A549 (cell line): ENCODE measurements around the gene USP34. TPM values are rescaled to one million over a fixed set of nuclear protein-coding genes. Genes with fewer than 3 reads are reported as not detected.

Experiments used
- ATAC-seq, 2 experiments: fragments of 200-7000 bp in 1 of 2; fragments of >200 bp in 1 of 2; cut with Nextera tagmentation in 1 of 2; cut with Tn5 transposase in 1 of 2; 3 replicates each; pipeline versions ENCODE4 v1.8.0 to v1.9.1; 2018 to 2020; ENCODE audit warnings: mild to moderate bottlenecking in 1 of 2, moderate library complexity in 1 of 2
- CTCF ChIA-PET: fragments of 300-600 bp; sonication (Branson Sonifier 250); formaldehyde crosslinking; extraction: SDS; loops from one replicate; lab custom pipeline; 2021; ENCODE audit warnings: antibody characterized with exemption, inconsistent platforms; lab: Yijun Ruan, JAX
- POLR2A ChIA-PET: fragments of 350-600 bp; formaldehyde crosslinking; extraction: SDS; loops from one replicate; lab custom pipeline; 2021; ENCODE audit warnings: antibody characterized with exemption, inconsistent platforms; lab: Yijun Ruan, JAX
- DNase-seq, 2 experiments: peaks; one replicate each; pipeline versions ENCODE4 v3.0.0 to v3.0.0-alpha.2; 2011 to 2016; ENCODE audit warnings: low read depth in 1 of 2, low spot score in 1 of 2
- FAIRE-seq: peaks from 2 replicates; lab custom pipeline; 2011; peaks lifted over from hg19 to GRCh38; lab: Jason Lieb, UNC
- H3K27ac ChIP-seq, 2 experiments: fragments of >200 bp; sonication (Bioruptor Twin); formaldehyde crosslinking; 3 replicates each; pipeline ENCODE4 v1.5.1; 2016 to 2017
- H3K4me1 ChIP-seq: fragments of >200 bp; sonication (Bioruptor Twin); formaldehyde crosslinking; 3 replicates; pipeline ENCODE4 v1.6.1; 2016
- H3K4me2 ChIP-seq: fragments of >200 bp; sonication (Bioruptor Twin); formaldehyde crosslinking; 3 replicates; pipeline ENCODE4 v1.6.1; 2016
- H3K4me3 ChIP-seq: fragments of >200 bp; sonication (Bioruptor Twin); formaldehyde crosslinking; 3 replicates; pipeline ENCODE4 v1.5.1; 2016
- H3K9me3 ChIP-seq: fragments of >200 bp; sonication (Bioruptor Twin); formaldehyde crosslinking; 3 replicates; pipeline ENCODE4 v1.6.1; 2016
- BCL3 ChIP-seq: fragments of >200 bp; sonication (Bioruptor Twin); formaldehyde crosslinking; IDR thresholded peaks from 3 replicates; pipeline ENCODE4 v1.6.1; 2016
- BHLHE40 ChIP-seq: IDR thresholded peaks from 2 replicates; pipeline ENCODE4 v1.6.1; 2012; ENCODE audit warnings: low read depth, low read length, inconsistent platforms
- CHD2 ChIP-seq: fragments of 150-350 bp; IDR thresholded peaks from 2 replicates; pipeline ENCODE4 v1.6.1; 2014; ENCODE audit warnings: low read length; ENCODE audit not compliant: partially characterized antibody
- EHMT2 ChIP-seq: fragments of 200-600 bp; sonication (generic); IDR thresholded peaks from 2 replicates; pipeline ENCODE4 v1.6.1; 2016; ENCODE audit warnings: antibody characterized with exemption, low read depth, mild to moderate bottlenecking, moderate library complexity
- FOSL2 ChIP-seq, 2 experiments: fragments of 450-650 bp in 1 of 2; fragments of >200 bp in 1 of 2; sonication (Bioruptor Twin) in 1 of 2; formaldehyde crosslinking; IDR thresholded peaks; 2 replicates each; pipeline versions ENCODE4 v1.5.0 to v1.6.1; 2016 to 2020; ENCODE audit warnings: mild to moderate bottlenecking in 1 of 2, moderate library complexity in 1 of 2
- HES2 ChIP-seq: fragments of >200 bp; sonication (Bioruptor Twin); formaldehyde crosslinking; IDR thresholded peaks from 2 replicates; pipeline ENCODE4 v1.6.1; 2016
- HMGXB4 ChIP-seq: fragments of 250-450 bp; sonication (Bioruptor Pico); IDR thresholded peaks from 2 replicates; pipeline ENCODE4 v1.5.0; 2021; ENCODE audit warnings: mild to moderate bottlenecking, moderate library complexity, borderline replicate concordance
- JUNB ChIP-seq: fragments of >200 bp; sonication (Bioruptor Twin); formaldehyde crosslinking; IDR thresholded peaks from 2 replicates; pipeline ENCODE4 v1.6.1; 2016
- MAX ChIP-seq: IDR thresholded peaks from 2 replicates; pipeline ENCODE4 v1.6.1; 2012
- NFE2L2 ChIP-seq: fragments of 150-350 bp; conservative IDR thresholded peaks from 2 replicates; pipeline ENCODE4 v1.6.1; 2014; ENCODE audit warnings: low read length
- RAD21 ChIP-seq, 2 experiments: fragments of >200 bp in 1 of 2; sonication (Bioruptor Twin) in 1 of 2; formaldehyde crosslinking in 1 of 2; IDR thresholded peaks in 1 of 2; conservative IDR thresholded peaks in 1 of 2; 2 replicates in 1 of 2; 3 replicates in 1 of 2; pipeline ENCODE4 v1.6.1; 2012 to 2018; ENCODE audit warnings: inconsistent platforms in 1 of 2
- RNF2 ChIP-seq: fragments of 200-600 bp; sonication (generic); IDR thresholded peaks from 2 replicates; pipeline ENCODE4 v1.6.1; 2016; ENCODE audit warnings: low read depth, mild to moderate bottlenecking, antibody characterized with exemption, moderate library complexity, borderline replicate concordance
- SMC3 ChIP-seq: fragments of >200 bp; sonication (Bioruptor Twin); formaldehyde crosslinking; IDR thresholded peaks from 3 replicates; pipeline ENCODE4 v1.6.1; 2018; ENCODE audit warnings: inconsistent platforms
- SREBF2 ChIP-seq: fragments of 450-650 bp; IDR thresholded peaks from 2 replicates; pipeline ENCODE4 v1.6.1; 2014; ENCODE audit warnings: mild to moderate bottlenecking, moderate library complexity
- TFCP2L1 ChIP-seq: fragments of 250-450 bp; sonication (Bioruptor Pico); IDR thresholded peaks from 2 replicates; pipeline ENCODE4 v1.5.0; 2021; ENCODE audit warnings: mild to moderate bottlenecking
- TP53 ChIP-seq: fragments of 250-450 bp; sonication (Bioruptor Pico); IDR thresholded peaks from 2 replicates; pipeline ENCODE4 v1.5.0; 2021; ENCODE audit warnings: mild to moderate bottlenecking, moderate library complexity
- ZSCAN20 ChIP-seq: fragments of 250-450 bp; sonication (Bioruptor Pico); IDR thresholded peaks from 2 replicates; pipeline ENCODE4 v1.8.0; 2022; ENCODE audit warnings: mild to moderate bottlenecking, moderate library complexity
- WGBS: methylation state at CpG from one replicate; pipeline ENCODE4 v1.1.6; 2017; ENCODE audit errors: missing lambda C conversion rate; 5-methylcytosine and 5-hydroxymethylcytosine counted together
- polyA plus RNA-seq, 4 experiments: library from polyadenylated mRNA; depleted of rRNA in 3 of 4; stranded (reverse); fragments of >200 nt; fragmentation: RNase III in 1 of 4; extraction: RNeasy Plus Mini Kit Qiagen cat#74134 plus additional on column Dnase treatment in 1 of 4; gene quantifications; 2 replicates in 3 of 4; 3 replicates in 1 of 4; pipeline ENCODE4 v1.2.3, GENCODE V29; 2011 to 2017
- TF ChIP-seq, protein P1 (sequence below): fragments of 200-600 bp; sonication (generic); IDR thresholded peaks from 2 replicates; pipeline ENCODE4 v1.6.1; 2016; ENCODE audit warnings: antibody characterized with exemption, mild to moderate bottlenecking, moderate library complexity

USP34 gene
- polyA plus RNA-seq, 2 of the 4 experiments (the other 2 are of a cell fraction), result 47.7 to 132 TPM

GRCh38 chr2:61218817-61219170, 252.1 kb downstream of the USP34 start:
- WGBS, result 70% methylated on average over 2 of the region's 2 CpGs
- ChIA-PET CTCF (interaction anchor here (1.0 to 1.3 kb wide), 3 partner anchors 9 to 17 kb away, joined by 3 to 4 read pairs (median 3); no protein-coding TSS in a partner anchor), POLR2A (interaction anchor here (1.1 kb wide), 1 partner anchor 42 kb away, joined by 3 read pairs; no protein-coding TSS in a partner anchor)
- peak in 1 of 2 experiments; percentile 28 for DNase-seq
- no peak overlapping the region for H3K27ac ChIP-seq
- no peak overlapping the region for H3K4me2 ChIP-seq
- no peaks in the 10 kb centered on the region for H3K9me3 ChIP-seq
- FAIRE-seq, result no peak
- no peak for TF ChIP-seq SMC3
- TF ChIP-seq FOSL2 (IDR thresholded peaks at IDR 0.05), result no peak
- TF ChIP-seq FOSL2 (CRISPR knock-in tag; IDR thresholded peaks at IDR 0.05), result no peak
- no peak for TF ChIP-seq EHMT2
- TF ChIP-seq BHLHE40, result no peak
- no peak for TF ChIP-seq HMGXB4 (CRISPR knock-in tag)
- no peak for TF ChIP-seq ZSCAN20 (CRISPR knock-in tag)
- no peak for TF ChIP-seq RNF2
- H3K4me3 ChIP-seq, result no peak overlapping the region
- 0 out of 3 replicates have a peak, but pooled peaks cover 3% of the 10 kb centered on the region for H3K4me1 ChIP-seq
- ATAC-seq, result peak in 1 of 2 experiments; percentile 59; a peak in 4 of 6 replicates

- H3K9me3 ChIP-seq, result no peaks in the 10 kb centered on the region
- peak in 1 of 2 experiments; percentile 19; a peak in 1 of 6 replicates for ATAC-seq
- H3K4me2 ChIP-seq, result no peak overlapping the region
- H3K4me3 ChIP-seq, result no peak overlapping the region
- DNase-seq, result no peak
- FAIRE-seq, result no peak
- 91% methylated on average over 4 of the region's 4 CpGs for WGBS
- no peak overlapping the region for H3K27ac ChIP-seq
- 0 out of 3 replicates have a peak, but pooled peaks cover 3% of the 10 kb centered on the region for H3K4me1 ChIP-seq
- TF ChIP-seq MAX (no peak), SREBF2 (no peak), NFE2L2 (no peak), BCL3 (no peak), TP53 (CRISPR knock-in tag) (no peak), HES2 (no peak), RAD21 (conservative IDR thresholded peaks at IDR 0.05 in 1 of 2, IDR thresholded peaks at IDR 0.05 in 1 of 2) (no peak), JUNB (no peak), CHD2 (no peak), TFCP2L1 (CRISPR knock-in tag) (no peak)
- TF ChIP-seq, protein P1, sequence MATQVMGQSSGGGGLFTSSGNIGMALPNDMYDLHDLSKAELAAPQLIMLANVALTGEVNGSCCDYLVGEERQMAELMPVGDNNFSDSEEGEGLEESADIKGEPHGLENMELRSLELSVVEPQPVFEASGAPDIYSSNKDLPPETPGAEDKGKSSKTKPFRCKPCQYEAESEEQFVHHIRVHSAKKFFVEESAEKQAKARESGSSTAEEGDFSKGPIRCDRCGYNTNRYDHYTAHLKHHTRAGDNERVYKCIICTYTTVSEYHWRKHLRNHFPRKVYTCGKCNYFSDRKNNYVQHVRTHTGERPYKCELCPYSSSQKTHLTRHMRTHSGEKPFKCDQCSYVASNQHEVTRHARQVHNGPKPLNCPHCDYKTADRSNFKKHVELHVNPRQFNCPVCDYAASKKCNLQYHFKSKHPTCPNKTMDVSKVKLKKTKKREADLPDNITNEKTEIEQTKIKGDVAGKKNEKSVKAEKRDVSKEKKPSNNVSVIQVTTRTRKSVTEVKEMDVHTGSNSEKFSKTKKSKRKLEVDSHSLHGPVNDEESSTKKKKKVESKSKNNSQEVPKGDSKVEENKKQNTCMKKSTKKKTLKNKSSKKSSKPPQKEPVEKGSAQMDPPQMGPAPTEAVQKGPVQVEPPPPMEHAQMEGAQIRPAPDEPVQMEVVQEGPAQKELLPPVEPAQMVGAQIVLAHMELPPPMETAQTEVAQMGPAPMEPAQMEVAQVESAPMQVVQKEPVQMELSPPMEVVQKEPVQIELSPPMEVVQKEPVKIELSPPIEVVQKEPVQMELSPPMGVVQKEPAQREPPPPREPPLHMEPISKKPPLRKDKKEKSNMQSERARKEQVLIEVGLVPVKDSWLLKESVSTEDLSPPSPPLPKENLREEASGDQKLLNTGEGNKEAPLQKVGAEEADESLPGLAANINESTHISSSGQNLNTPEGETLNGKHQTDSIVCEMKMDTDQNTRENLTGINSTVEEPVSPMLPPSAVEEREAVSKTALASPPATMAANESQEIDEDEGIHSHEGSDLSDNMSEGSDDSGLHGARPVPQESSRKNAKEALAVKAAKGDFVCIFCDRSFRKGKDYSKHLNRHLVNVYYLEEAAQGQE, result no peak
- TF ChIP-seq, all 56 proteins: peak for 0
- CTCF ChIA-PET, result interaction anchor here (0.7 to 1.3 kb wide), 3 partner anchors 9 to 372 kb away, joined by 3 read pairs; no protein-coding TSS in a partner anchor
- POLR2A ChIA-PET, result no interaction called here
These were observed 252.6 kb downstream of the USP34 start for GRCh38 chr2:61218076-61218816.
